ENCODE data around the gene C6orf120. TPM values are rescaled to one million over a fixed set of nuclear protein-coding genes. Genes with fewer than 3 reads are reported as not detected.

Gene C6orf120
- total RNA-seq, 1 donor from 2014 or later = 34.6 TPM

GRCh38 chr6:169710009-169710408 is 8.1 kb downstream of the C6orf120 start:
- Mint-ChIP-seq H3K4me3 (ENCODE audit: unreplicated experiment) (no peak overlapping the region), H3K27ac (ENCODE audit: unreplicated experiment) (no peak overlapping the region), H3K9me3 (ENCODE audit: unreplicated experiment) (no peaks in the 10 kb centered on the region), H3K36me3 (ENCODE audit: low read depth, unreplicated experiment) (no peaks in the 10 kb centered on the region), H3K4me1 (ENCODE audit: low read depth, unreplicated experiment) (peaks cover 15% of the 10 kb centered on the region), H3K27me3 (ENCODE audit: low read depth, unreplicated experiment) (no peaks in the 10 kb centered on the region)
- peaks cover 8% of the 10 kb centered on the region for H3K79me2 ChIP-seq (ENCODE audit: insufficient read depth, low read length)
- peaks cover 19% of the 10 kb centered on the region for H3K36me3 ChIP-seq (ENCODE audit: insufficient read depth, low read length)
- H2AFZ ChIP-seq (ENCODE audit: low read depth, low read length) = no peak overlapping the region
- TF ChIP-seq, protein P1, sequence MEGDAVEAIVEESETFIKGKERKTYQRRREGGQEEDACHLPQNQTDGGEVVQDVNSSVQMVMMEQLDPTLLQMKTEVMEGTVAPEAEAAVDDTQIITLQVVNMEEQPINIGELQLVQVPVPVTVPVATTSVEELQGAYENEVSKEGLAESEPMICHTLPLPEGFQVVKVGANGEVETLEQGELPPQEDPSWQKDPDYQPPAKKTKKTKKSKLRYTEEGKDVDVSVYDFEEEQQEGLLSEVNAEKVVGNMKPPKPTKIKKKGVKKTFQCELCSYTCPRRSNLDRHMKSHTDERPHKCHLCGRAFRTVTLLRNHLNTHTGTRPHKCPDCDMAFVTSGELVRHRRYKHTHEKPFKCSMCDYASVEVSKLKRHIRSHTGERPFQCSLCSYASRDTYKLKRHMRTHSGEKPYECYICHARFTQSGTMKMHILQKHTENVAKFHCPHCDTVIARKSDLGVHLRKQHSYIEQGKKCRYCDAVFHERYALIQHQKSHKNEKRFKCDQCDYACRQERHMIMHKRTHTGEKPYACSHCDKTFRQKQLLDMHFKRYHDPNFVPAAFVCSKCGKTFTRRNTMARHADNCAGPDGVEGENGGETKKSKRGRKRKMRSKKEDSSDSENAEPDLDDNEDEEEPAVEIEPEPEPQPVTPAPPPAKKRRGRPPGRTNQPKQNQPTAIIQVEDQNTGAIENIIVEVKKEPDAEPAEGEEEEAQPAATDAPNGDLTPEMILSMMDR (IDR thresholded peaks at IDR 0.05; ENCODE audit: insufficient read depth, low read depth, low read length) = no peak
- no peak for TF ChIP-seq EZH2 (IDR thresholded peaks at IDR 0.05; ENCODE audit: insufficient read depth, low read length)
- H3K9ac ChIP-seq (ENCODE audit: low read length) = no peak overlapping the region
- no peaks in the 10 kb centered on the region for H3K27me3 ChIP-seq (ENCODE audit: insufficient read depth, low read length)
- H3K9me3 ChIP-seq (ENCODE audit: insufficient read depth, low read depth, low read length) = no peaks in the 10 kb centered on the region
- H3K4me2 ChIP-seq (ENCODE audit: low read length) = no peak overlapping the region
- DNase-seq (ENCODE audit: low read depth) = no peak
- no peak overlapping the region for H3K27ac ChIP-seq (ENCODE audit: low read depth, low read length)
- FAIRE-seq = no peak
- H4K20me1 ChIP-seq (ENCODE audit: insufficient read depth, low read length) = peaks cover 3% of the 10 kb centered on the region
- H3K4me1 ChIP-seq (ENCODE audit: insufficient read depth, low read length) = peaks cover under 1% of the 10 kb centered on the region
- H3K4me3 ChIP-seq (ENCODE audit: insufficient read depth, low read depth, low read length) = no peak overlapping the region

- Mint-ChIP-seq H3K27me3 (ENCODE audit: low read depth, unreplicated experiment) (no peaks in the 10 kb centered on the region), H3K27ac (ENCODE audit: unreplicated experiment) (no peak overlapping the region), H3K4me3 (ENCODE audit: unreplicated experiment) (no peak overlapping the region), H3K36me3 (ENCODE audit: low read depth, unreplicated experiment) (peaks cover 3% of the 10 kb centered on the region), H3K4me1 (ENCODE audit: low read depth, unreplicated experiment) (peaks cover 11% of the 10 kb centered on the region), H3K9me3 (ENCODE audit: unreplicated experiment) (no peaks in the 10 kb centered on the region)
- peaks cover 2% of the 10 kb centered on the region for H3K4me1 ChIP-seq (ENCODE audit: insufficient read depth, low read length)
- no peaks in the 10 kb centered on the region for H3K9me3 ChIP-seq (ENCODE audit: insufficient read depth, low read depth, low read length)
- peaks cover 14% of the 10 kb centered on the region for H3K79me2 ChIP-seq (ENCODE audit: insufficient read depth, low read length)
- no peak overlapping the region for H3K4me2 ChIP-seq (ENCODE audit: low read length)
- H3K27ac ChIP-seq (ENCODE audit: low read depth, low read length) = no peak overlapping the region
- no peak overlapping the region for H3K4me3 ChIP-seq (ENCODE audit: insufficient read depth, low read depth, low read length)
- no peaks in the 10 kb centered on the region for H3K27me3 ChIP-seq (ENCODE audit: insufficient read depth, low read length)
- H3K36me3 ChIP-seq (ENCODE audit: insufficient read depth, low read length) = peaks cover 18% of the 10 kb centered on the region
- H2AFZ ChIP-seq (ENCODE audit: low read depth, low read length) = no peak overlapping the region
- FAIRE-seq (peak; percentile 34), DNase-seq (ENCODE audit: low read depth) (no peak)
- no peak overlapping the region for H3K9ac ChIP-seq (ENCODE audit: low read length)
- no peak for TF ChIP-seq EZH2 (IDR thresholded peaks at IDR 0.05; ENCODE audit: insufficient read depth, low read length)
- TF ChIP-seq, protein P1 (IDR thresholded peaks at IDR 0.05; ENCODE audit: insufficient read depth, low read depth, low read length) = no peak
- peaks cover 1% of the 10 kb centered on the region for H4K20me1 ChIP-seq (ENCODE audit: insufficient read depth, low read length)
Observed at GRCh38 chr6:169714178-169714577, 12.3 kb downstream of the C6orf120 start.

GRCh38 chr6:169714595-169714994 is 12.7 kb downstream of the C6orf120 start:
- Mint-ChIP-seq H3K27ac (ENCODE audit: unreplicated experiment) (no peak overlapping the region), H3K36me3 (ENCODE audit: low read depth, unreplicated experiment) (peaks cover 3% of the 10 kb centered on the region), H3K4me3 (ENCODE audit: unreplicated experiment) (no peak overlapping the region), H3K9me3 (ENCODE audit: unreplicated experiment) (no peaks in the 10 kb centered on the region), H3K27me3 (ENCODE audit: low read depth, unreplicated experiment) (no peaks in the 10 kb centered on the region), H3K4me1 (ENCODE audit: low read depth, unreplicated experiment) (peaks cover 13% of the 10 kb centered on the region)
- Histone ChIP-seq H3K27me3 (ENCODE audit: insufficient read depth, low read length) (no peaks in the 10 kb centered on the region), H4K20me1 (ENCODE audit: insufficient read depth, low read length) (peaks cover 4% of the 10 kb centered on the region), H3K9ac (ENCODE audit: low read length) (no peak overlapping the region), H3K36me3 (ENCODE audit: insufficient read depth, low read length) (peaks cover 18% of the 10 kb centered on the region), H3K27ac (ENCODE audit: low read depth, low read length) (no peak overlapping the region), H3K4me3 (ENCODE audit: insufficient read depth, low read depth, low read length) (no peak overlapping the region), H3K9me3 (ENCODE audit: insufficient read depth, low read depth, low read length) (no peaks in the 10 kb centered on the region), H3K79me2 (ENCODE audit: insufficient read depth, low read length) (peaks cover 14% of the 10 kb centered on the region), H2AFZ (ENCODE audit: low read depth, low read length) (no peak overlapping the region), H3K4me2 (ENCODE audit: low read length) (no peak overlapping the region), H3K4me1 (ENCODE audit: insufficient read depth, low read length) (peaks cover 4% of the 10 kb centered on the region)
- FAIRE-seq (no peak), DNase-seq (ENCODE audit: low read depth) (no peak)
- TF ChIP-seq, protein P1 (IDR thresholded peaks at IDR 0.05; ENCODE audit: insufficient read depth, low read depth, low read length) = no peak
- no peak for TF ChIP-seq EZH2 (IDR thresholded peaks at IDR 0.05; ENCODE audit: insufficient read depth, low read length)
